HEK293 (cell line): ENCODE measurements around the gene PEX10.

Experiments
- ZXDB ChIP-seq: fragments of 450-650 bp; formaldehyde crosslinking; IDR thresholded peaks from 2 replicates; pipeline ENCODE4 v1.5.1; 2016; ENCODE audit warnings: missing biosample characterization, missing genetic modification characterization
- TF ChIP-seq, protein P1 (sequence below): fragments of 450-650 bp; formaldehyde crosslinking; IDR thresholded peaks from 2 replicates; pipeline ENCODE4 v1.5.1; 2016; ENCODE audit warnings: missing biosample characterization, missing genetic modification characterization
- TF ChIP-seq, protein P2 (sequence below): fragments of 450-650 bp; formaldehyde crosslinking; IDR thresholded peaks from 2 replicates; pipeline ENCODE4 v1.5.1; 2016; ENCODE audit warnings: missing biosample characterization, missing genetic modification characterization

DNA sequence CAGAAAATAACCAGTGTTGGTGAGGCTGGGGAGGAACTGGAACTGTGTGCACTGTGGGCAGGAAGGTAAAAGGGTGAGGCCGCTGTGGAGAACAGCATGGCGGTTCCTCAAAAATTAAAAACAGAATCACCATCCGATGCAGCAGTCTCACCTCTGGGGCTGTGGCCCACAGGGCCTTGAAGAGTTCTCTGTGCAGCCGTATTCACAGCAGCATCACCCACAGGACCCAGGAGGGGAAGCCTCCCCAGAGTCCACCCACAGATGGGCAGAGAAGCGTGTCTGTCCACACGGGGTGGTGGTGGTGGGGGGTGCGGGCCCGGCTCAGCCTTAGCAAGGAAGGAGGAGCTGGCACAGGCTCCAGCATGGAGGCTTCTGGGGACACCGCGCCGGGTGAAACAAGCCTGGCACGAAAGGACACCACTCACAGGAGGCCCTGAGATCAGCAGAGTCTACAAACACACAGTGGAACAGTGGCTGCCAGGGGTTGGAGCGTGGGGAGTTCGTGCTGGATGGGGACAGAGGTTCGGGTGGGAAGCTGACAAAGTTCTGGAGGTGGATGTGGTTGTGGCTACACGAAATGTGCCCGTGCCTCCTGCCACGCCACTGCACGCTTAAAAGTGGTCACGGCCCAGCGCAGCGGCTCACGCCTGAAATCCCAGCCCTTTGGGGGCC lies 32.5 kb downstream of the PEX10 start:
- TF ChIP-seq ZXDB, result no peak
- TF ChIP-seq, protein P1, sequence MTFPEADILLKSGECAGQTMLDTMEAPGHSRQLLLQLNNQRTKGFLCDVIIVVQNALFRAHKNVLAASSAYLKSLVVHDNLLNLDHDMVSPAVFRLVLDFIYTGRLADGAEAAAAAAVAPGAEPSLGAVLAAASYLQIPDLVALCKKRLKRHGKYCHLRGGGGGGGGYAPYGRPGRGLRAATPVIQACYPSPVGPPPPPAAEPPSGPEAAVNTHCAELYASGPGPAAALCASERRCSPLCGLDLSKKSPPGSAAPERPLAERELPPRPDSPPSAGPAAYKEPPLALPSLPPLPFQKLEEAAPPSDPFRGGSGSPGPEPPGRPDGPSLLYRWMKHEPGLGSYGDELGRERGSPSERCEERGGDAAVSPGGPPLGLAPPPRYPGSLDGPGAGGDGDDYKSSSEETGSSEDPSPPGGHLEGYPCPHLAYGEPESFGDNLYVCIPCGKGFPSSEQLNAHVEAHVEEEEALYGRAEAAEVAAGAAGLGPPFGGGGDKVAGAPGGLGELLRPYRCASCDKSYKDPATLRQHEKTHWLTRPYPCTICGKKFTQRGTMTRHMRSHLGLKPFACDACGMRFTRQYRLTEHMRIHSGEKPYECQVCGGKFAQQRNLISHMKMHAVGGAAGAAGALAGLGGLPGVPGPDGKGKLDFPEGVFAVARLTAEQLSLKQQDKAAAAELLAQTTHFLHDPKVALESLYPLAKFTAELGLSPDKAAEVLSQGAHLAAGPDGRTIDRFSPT, result no peak
- TF ChIP-seq, protein P2, sequence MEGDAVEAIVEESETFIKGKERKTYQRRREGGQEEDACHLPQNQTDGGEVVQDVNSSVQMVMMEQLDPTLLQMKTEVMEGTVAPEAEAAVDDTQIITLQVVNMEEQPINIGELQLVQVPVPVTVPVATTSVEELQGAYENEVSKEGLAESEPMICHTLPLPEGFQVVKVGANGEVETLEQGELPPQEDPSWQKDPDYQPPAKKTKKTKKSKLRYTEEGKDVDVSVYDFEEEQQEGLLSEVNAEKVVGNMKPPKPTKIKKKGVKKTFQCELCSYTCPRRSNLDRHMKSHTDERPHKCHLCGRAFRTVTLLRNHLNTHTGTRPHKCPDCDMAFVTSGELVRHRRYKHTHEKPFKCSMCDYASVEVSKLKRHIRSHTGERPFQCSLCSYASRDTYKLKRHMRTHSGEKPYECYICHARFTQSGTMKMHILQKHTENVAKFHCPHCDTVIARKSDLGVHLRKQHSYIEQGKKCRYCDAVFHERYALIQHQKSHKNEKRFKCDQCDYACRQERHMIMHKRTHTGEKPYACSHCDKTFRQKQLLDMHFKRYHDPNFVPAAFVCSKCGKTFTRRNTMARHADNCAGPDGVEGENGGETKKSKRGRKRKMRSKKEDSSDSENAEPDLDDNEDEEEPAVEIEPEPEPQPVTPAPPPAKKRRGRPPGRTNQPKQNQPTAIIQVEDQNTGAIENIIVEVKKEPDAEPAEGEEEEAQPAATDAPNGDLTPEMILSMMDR, result no peak
